ENCODE data around the gene NECAB3. TPM values are rescaled to one million over a fixed set of nuclear protein-coding genes. Genes with fewer than 3 reads are reported as not detected.

Gene NECAB3
- total and polyA plus RNA-seq, 4 donors, result 10.5 to 14.8 (median 11.1) TPM

GRCh38 chr20:33627577-33628216 is 46.5 kb downstream of the NECAB3 start:
- H3K4me1 ChIP-seq (ENCODE audit: control insufficient read depth in 4 of 4, insufficient read depth in 4 of 4, low read length in 3 of 4), result no peaks in the 10 kb centered on the region
- TF ChIP-seq YY1 (IDR thresholded peaks at IDR 0.05), result no peak
- no peak for TF ChIP-seq RAD21 (IDR thresholded peaks at IDR 0.05)
- TF ChIP-seq NR2F2 (IDR thresholded peaks at IDR 0.05), result no peak
- TF ChIP-seq RXRA (IDR thresholded peaks at IDR 0.05), result no peak
- TF ChIP-seq REST (IDR thresholded peaks at IDR 0.05), result no peak
- TF ChIP-seq JUND (IDR thresholded peaks at IDR 0.05), result no peak
- no peak for TF ChIP-seq FOXA2 (IDR thresholded peaks at IDR 0.05)
- TF ChIP-seq ATF3 (IDR thresholded peaks at IDR 0.05), result no peak
- no peak for TF ChIP-seq CTCF (IDR thresholded peaks at IDR 0.05; ENCODE audit: low read depth, low read length, missing input control)
- no peak for TF ChIP-seq ZBTB33 (IDR thresholded peaks at IDR 0.05)
- no peak for TF ChIP-seq HNF4G (IDR thresholded peaks at IDR 0.05)
- no peak for TF ChIP-seq GABPA (IDR thresholded peaks at IDR 0.05 in 1 of 2, conservative IDR thresholded peaks at IDR 0.05 in 1 of 2)
- no peak for TF ChIP-seq EGR1 (IDR thresholded peaks at IDR 0.05; ENCODE audit: low read depth in 2 of 2)
- no peak for TF ChIP-seq MAX (IDR thresholded peaks at IDR 0.05)
- WGBS, result 98% methylated on average over 4 of the region's 4 CpGs
- no peak overlapping the region for H3K27ac ChIP-seq (ENCODE audit: low read depth in 1 of 2, low read length in 2 of 2)
- peaks cover 4 to 61% (median 21%) of the 10 kb centered on the region in 4 donors for H3K36me3 ChIP-seq (ENCODE audit: control insufficient read depth in 4 of 4, insufficient read depth in 3 of 4, low read depth in 1 of 4, low read length in 3 of 4)
- H3K4me3 ChIP-seq (ENCODE audit: low read depth in 1 of 3, low read length in 3 of 3), result no peak overlapping the region
- no peaks in the 10 kb centered on the region for H3K9me3 ChIP-seq (ENCODE audit: control insufficient read depth in 4 of 4, low read length in 3 of 4)
- no peaks in the 10 kb centered on the region for H3K27me3 ChIP-seq (ENCODE audit: control insufficient read depth in 4 of 4, insufficient read depth in 4 of 4, low read length in 3 of 4)
- DNase-seq (ENCODE audit: low spot score), result no peak
- no peak overlapping the region for H3K9ac ChIP-seq (ENCODE audit: low read depth in 1 of 2, low read length in 2 of 2)

GRCh38 chr20:33626190-33626589 is 48.0 kb downstream of the NECAB3 start:
- Histone ChIP-seq H3K4me1 (ENCODE audit: control insufficient read depth in 4 of 4, insufficient read depth in 4 of 4, low read length in 3 of 4) (no peaks in the 10 kb centered on the region), H3K27me3 (ENCODE audit: control insufficient read depth in 4 of 4, insufficient read depth in 4 of 4, low read length in 3 of 4) (no peaks in the 10 kb centered on the region), H3K9ac (ENCODE audit: low read depth in 1 of 2, low read length in 2 of 2) (no peak overlapping the region), H3K27ac (ENCODE audit: low read depth in 1 of 2, low read length in 2 of 2) (no peak overlapping the region), H3K9me3 (ENCODE audit: control insufficient read depth in 4 of 4, low read length in 3 of 4) (no peaks in the 10 kb centered on the region), H3K36me3 (ENCODE audit: control insufficient read depth in 4 of 4, insufficient read depth in 3 of 4, low read depth in 1 of 4, low read length in 3 of 4) (peaks cover 2 to 61% (median 21%) of the 10 kb centered on the region in 4 donors), H3K4me3 (ENCODE audit: low read depth in 1 of 3, low read length in 3 of 3) (no peak overlapping the region)
- 98% methylated on average over 4 of the region's 4 CpGs for WGBS
- DNase-seq (ENCODE audit: low spot score), result no peak
- no peak for TF ChIP-seq CTCF (IDR thresholded peaks at IDR 0.05; ENCODE audit: low read depth, low read length, missing input control)
- no peak for TF ChIP-seq RXRA (IDR thresholded peaks at IDR 0.05)
- no peak for TF ChIP-seq EGR1 (IDR thresholded peaks at IDR 0.05; ENCODE audit: low read depth in 2 of 2)
- TF ChIP-seq TAF1 (conservative IDR thresholded peaks at IDR 0.05), result no peak
